ENCODE measurements around the gene RAB11B.

RAB11B gene

DNA sequence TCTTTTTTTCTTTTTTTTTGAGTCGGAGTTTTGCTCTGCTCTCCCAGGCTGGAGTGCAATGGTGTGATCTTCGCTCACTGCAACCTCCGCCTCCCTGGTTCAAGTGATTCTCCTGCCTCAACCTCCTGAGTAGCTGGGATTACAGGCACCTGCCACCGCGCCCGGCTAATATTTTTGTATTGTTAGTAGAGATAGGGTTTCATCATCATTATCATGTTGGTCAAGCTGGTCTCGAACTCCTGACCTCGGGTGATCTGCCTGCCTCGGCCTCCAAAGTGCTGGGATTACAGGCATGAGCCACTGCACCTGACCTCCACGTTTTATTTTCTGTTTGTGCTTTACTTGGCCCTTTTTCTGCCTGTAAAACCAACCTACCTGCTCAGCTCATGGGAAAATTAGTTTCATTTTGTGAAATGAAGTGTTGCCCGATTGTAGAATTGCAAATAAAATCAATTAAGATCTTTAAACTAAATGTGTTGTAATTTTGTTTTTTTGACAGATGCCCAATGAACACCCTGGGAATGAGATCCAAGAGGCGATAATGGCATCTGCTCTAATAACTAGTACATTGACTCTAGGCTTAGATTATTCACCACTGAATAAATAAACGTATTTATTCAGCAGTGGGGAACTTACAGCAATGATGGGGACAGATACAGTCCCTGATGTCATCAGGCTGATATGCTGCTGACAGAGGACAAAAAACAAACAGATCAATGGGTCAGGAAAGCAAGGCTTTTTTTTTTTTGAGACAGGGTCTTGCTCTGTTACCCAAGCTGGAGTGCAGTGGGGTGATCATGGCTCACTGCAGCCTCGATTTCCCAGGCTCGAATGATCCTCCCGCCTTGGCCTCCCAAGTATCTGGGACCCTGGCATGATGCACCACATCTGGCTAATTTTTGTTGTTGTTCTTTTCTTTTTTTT lies 2.2 kb upstream of the RAB11B start:
- H3K4me1 ChIP-seq (ENCODE audit: control extremely low read depth in 1 of 4, control insufficient read depth in 4 of 4, insufficient read depth in 4 of 4, low read length in 3 of 4), result peaks cover 0 to 21% (median 16%) of the 10 kb centered on the region in 4 experiments
- ChIA-PET CTCF (no interaction called here), POLR2A (interaction anchor here (0.7 kb wide), 1 partner anchor 92 kb away, joined by 5 read pairs; no protein-coding TSS in a partner anchor)
- 100% methylated on average over 10 of the region's 16 CpGs for WGBS (ENCODE audit: insufficient coverage)
- H3K36me3 ChIP-seq (ENCODE audit: control insufficient read depth in 4 of 4, insufficient read depth in 4 of 4, low read length in 3 of 4), result peaks cover 0 to 5% (median 0%) of the 10 kb centered on the region in 4 experiments
- no peaks in the 10 kb centered on the region for H3K27me3 ChIP-seq (replicated peaks in 2 of 5; ENCODE audit: control insufficient read depth in 4 of 5, insufficient read depth in 5 of 5, low read length in 4 of 5)
- H3K27ac ChIP-seq (ENCODE audit: insufficient read depth in 1 of 2, low read depth in 1 of 2, low read length in 2 of 2, poor library complexity in 1 of 2, severe bottlenecking in 2 of 2), result no peak overlapping the region
- H3K9me3 ChIP-seq (ENCODE audit: control extremely low read depth in 1 of 5, control insufficient read depth in 4 of 5, insufficient read depth in 2 of 5, low read depth in 1 of 5, low read length in 4 of 5), result peaks cover 0 to 6% (median 0%) of the 10 kb centered on the region in 5 experiments
- no peak overlapping the region for H3K4me3 ChIP-seq (ENCODE audit: control insufficient read depth in 1 of 7, extremely low read depth in 1 of 7, insufficient read depth in 4 of 7, low read depth in 2 of 7, low read length in 6 of 7)
- DNase-seq, result no peak

- no peak overlapping the region for H3K27ac ChIP-seq (ENCODE audit: insufficient read depth in 1 of 2, low read depth in 1 of 2, low read length in 2 of 2, poor library complexity in 1 of 2, severe bottlenecking in 2 of 2)
- H3K4me3 ChIP-seq (ENCODE audit: control insufficient read depth in 1 of 7, extremely low read depth in 1 of 7, insufficient read depth in 4 of 7, low read depth in 2 of 7, low read length in 6 of 7), result no peak overlapping the region
- WGBS (ENCODE audit: insufficient coverage), result no CpG with 5 or more reads among the region's 2 CpGs
- peaks cover 0 to 21% (median 16%) of the 10 kb centered on the region in 4 experiments for H3K4me1 ChIP-seq (ENCODE audit: control extremely low read depth in 1 of 4, control insufficient read depth in 4 of 4, insufficient read depth in 4 of 4, low read length in 3 of 4)
- peaks cover 0 to 6% (median 0%) of the 10 kb centered on the region in 5 experiments for H3K9me3 ChIP-seq (ENCODE audit: control extremely low read depth in 1 of 5, control insufficient read depth in 4 of 5, insufficient read depth in 2 of 5, low read depth in 1 of 5, low read length in 4 of 5)
- no peak for DNase-seq
- ChIA-PET CTCF (interaction anchor here (0.7 kb wide), 1 partner anchor 51 kb away, joined by 3 read pairs; no protein-coding TSS in a partner anchor), POLR2A (no interaction called here)
- H3K36me3 ChIP-seq (ENCODE audit: control insufficient read depth in 4 of 4, insufficient read depth in 4 of 4, low read length in 3 of 4), result peaks cover 0 to 5% (median 0%) of the 10 kb centered on the region in 4 experiments
- H3K27me3 ChIP-seq (replicated peaks in 2 of 5; ENCODE audit: control insufficient read depth in 4 of 5, insufficient read depth in 5 of 5, low read length in 4 of 5), result no peaks in the 10 kb centered on the region
These were observed 1.6 kb upstream of the RAB11B start for GRCh38 chr19:8388612-8388958.

GRCh38 chr19:8390617-8390981 lies 439 bp downstream of the RAB11B start:
- Histone ChIP-seq H3K36me3 (ENCODE audit: control insufficient read depth in 4 of 4, insufficient read depth in 4 of 4, low read length in 3 of 4) (peaks cover 0 to 5% (median 2%) of the 10 kb centered on the region in 4 experiments), H3K27me3 (replicated peaks in 2 of 5; ENCODE audit: control insufficient read depth in 4 of 5, insufficient read depth in 5 of 5, low read length in 4 of 5) (no peaks in the 10 kb centered on the region), H3K4me1 (ENCODE audit: control extremely low read depth in 1 of 4, control insufficient read depth in 4 of 4, insufficient read depth in 4 of 4, low read length in 3 of 4) (peaks cover 0 to 28% (median 17%) of the 10 kb centered on the region in 4 experiments), H3K9me3 (ENCODE audit: control extremely low read depth in 1 of 5, control insufficient read depth in 4 of 5, insufficient read depth in 2 of 5, low read depth in 1 of 5, low read length in 4 of 5) (peaks cover 0 to 6% (median 0%) of the 10 kb centered on the region in 5 experiments), H3K4me3 (ENCODE audit: control insufficient read depth in 1 of 7, extremely low read depth in 1 of 7, insufficient read depth in 4 of 7, low read depth in 2 of 7, low read length in 6 of 7) (peak overlapping the region; percentile 82 to 100 (median 92)), H3K27ac (ENCODE audit: insufficient read depth in 1 of 2, low read depth in 1 of 2, low read length in 2 of 2, poor library complexity in 1 of 2, severe bottlenecking in 2 of 2) (peak overlapping the region; percentile 92 to 94)
- WGBS (ENCODE audit: insufficient coverage), result 0% methylated on average over 14 of the region's 28 CpGs
- peak; percentile 87 to 91 (median 91) for DNase-seq
- POLR2A ChIA-PET, result interaction anchor here (0.6 to 1.0 kb wide), 3 partner anchors 23 to 65 kb away, joined by 4 read pairs; partner anchors contain the start of gene MARCHF2
- CTCF ChIA-PET, result interaction anchor here (1.0 to 5.1 kb wide), 2 partner anchors 33 to 36 kb away, joined by 3 to 29 read pairs; no protein-coding TSS in a partner anchor

DNA sequence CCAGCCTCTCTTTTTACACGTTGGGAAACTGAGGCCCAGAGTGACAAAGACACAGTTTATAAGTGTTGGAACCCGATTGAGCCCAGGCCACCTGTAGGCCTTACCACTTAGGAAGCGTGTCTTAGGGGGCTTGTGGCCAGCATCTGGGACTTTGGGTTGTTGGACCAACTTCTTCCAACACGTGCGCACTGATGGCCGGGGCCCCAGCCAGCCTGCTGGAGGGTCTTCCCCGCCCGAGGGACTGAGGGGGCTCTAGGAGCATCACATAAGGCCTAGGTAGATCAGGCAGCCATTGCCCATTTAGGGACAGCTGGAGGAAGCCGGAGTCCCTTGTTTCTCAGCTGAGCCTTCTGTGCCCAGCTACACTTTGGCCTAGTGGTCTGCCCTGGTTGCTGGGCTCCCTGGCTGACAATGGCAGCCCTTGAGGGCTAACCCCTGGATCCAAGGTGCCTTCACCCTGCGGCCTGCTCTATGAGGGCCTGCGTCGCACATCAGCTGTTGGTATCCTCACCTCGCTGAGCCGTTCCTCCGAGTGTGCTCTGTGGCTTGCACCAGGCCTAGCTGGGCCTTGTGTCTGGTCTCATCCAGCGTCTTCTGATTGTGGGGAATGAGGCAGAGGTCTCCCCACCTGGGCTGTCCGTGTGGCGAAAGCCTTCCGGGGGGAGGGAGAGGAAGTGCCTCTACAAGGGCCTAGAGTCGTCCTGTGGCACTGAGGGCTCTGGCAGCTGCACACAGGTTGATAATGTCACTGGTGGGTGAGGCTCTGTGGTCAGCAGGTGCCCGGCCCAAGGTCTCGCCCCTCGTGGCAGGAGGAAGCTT lies 1.2 kb downstream of the RAB11B start:
- 77% methylated on average over 17 of the region's 23 CpGs for WGBS (ENCODE audit: insufficient coverage)
- no peak for DNase-seq
- H3K27me3 ChIP-seq (replicated peaks in 2 of 5; ENCODE audit: control insufficient read depth in 4 of 5, insufficient read depth in 5 of 5, low read length in 4 of 5), result no peaks in the 10 kb centered on the region
- H3K4me3 ChIP-seq (ENCODE audit: control insufficient read depth in 1 of 7, extremely low read depth in 1 of 7, insufficient read depth in 4 of 7, low read depth in 2 of 7, low read length in 6 of 7), result peak overlapping the region in 3 of 7 experiments; percentile 30 to 88 (median 46)
- H3K4me1 ChIP-seq (ENCODE audit: control extremely low read depth in 1 of 4, control insufficient read depth in 4 of 4, insufficient read depth in 4 of 4, low read length in 3 of 4), result peaks cover 0 to 28% (median 19%) of the 10 kb centered on the region in 4 experiments
- peaks cover 0 to 5% (median 2%) of the 10 kb centered on the region in 4 experiments for H3K36me3 ChIP-seq (ENCODE audit: control insufficient read depth in 4 of 4, insufficient read depth in 4 of 4, low read length in 3 of 4)
- H3K27ac ChIP-seq (ENCODE audit: insufficient read depth in 1 of 2, low read depth in 1 of 2, low read length in 2 of 2, poor library complexity in 1 of 2, severe bottlenecking in 2 of 2), result peak overlapping the region in 1 of 2 experiments; percentile 94
- ChIA-PET CTCF (interaction anchor here (1.3 to 5.1 kb wide), 2 partner anchors 22 to 37 kb away, joined by 4 to 29 read pairs; partner anchors contain the start of gene MARCHF2), POLR2A (interaction anchor here (0.8 kb wide), 1 partner anchor 22 kb away, joined by 4 read pairs; the partner anchor contains the start of gene MARCHF2)
- H3K9me3 ChIP-seq (ENCODE audit: control extremely low read depth in 1 of 5, control insufficient read depth in 4 of 5, insufficient read depth in 2 of 5, low read depth in 1 of 5, low read length in 4 of 5), result peaks cover 0 to 6% (median 0%) of the 10 kb centered on the region in 5 experiments

DNA sequence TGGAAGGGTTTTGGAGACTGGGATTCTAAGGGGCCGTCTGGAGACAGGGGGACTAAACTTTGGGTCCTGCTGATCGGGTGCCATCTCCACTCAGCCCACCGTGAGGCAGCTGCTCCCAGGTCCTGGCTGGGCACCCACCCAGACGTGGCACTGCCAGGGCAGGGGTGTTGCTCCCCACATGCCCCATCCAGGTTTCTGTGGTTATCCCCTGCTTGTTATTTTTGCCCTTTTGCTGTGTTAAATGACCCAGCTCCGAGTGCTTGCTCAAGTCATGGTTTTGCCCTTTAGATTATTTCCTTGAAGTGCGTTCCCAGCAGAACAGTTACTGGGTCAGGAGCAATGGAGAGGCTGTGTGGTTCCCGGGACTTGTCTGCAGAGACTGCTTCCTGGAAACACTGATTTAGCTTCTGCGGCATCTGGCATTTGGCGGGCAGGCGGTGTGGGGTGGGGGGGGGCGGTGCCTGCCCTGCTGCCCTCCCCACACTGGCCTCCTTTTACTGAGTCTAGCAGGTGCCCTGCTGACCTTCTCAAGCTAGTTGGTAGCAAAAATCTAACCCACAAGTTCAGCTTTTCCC lies 1.9 kb downstream of the RAB11B start:
- peaks cover 0 to 30% (median 23%) of the 10 kb centered on the region in 4 experiments for H3K4me1 ChIP-seq (ENCODE audit: control extremely low read depth in 1 of 4, control insufficient read depth in 4 of 4, insufficient read depth in 4 of 4, low read length in 3 of 4)
- CTCF ChIA-PET, result interaction anchor here (0.7 to 5.1 kb wide), 3 partner anchors 21 to 38 kb away, joined by 3 to 29 read pairs (median 4); partner anchors contain the start of gene MARCHF2
- peak overlapping the region in 1 of 7 experiments; percentile 4 for H3K4me3 ChIP-seq (ENCODE audit: control insufficient read depth in 1 of 7, extremely low read depth in 1 of 7, insufficient read depth in 4 of 7, low read depth in 2 of 7, low read length in 6 of 7)
- H3K27me3 ChIP-seq (replicated peaks in 2 of 5; ENCODE audit: control insufficient read depth in 4 of 5, insufficient read depth in 5 of 5, low read length in 4 of 5), result no peaks in the 10 kb centered on the region
- DNase-seq, result no peak
- peaks cover 0 to 3% (median 2%) of the 10 kb centered on the region in 4 experiments for H3K36me3 ChIP-seq (ENCODE audit: control insufficient read depth in 4 of 4, insufficient read depth in 4 of 4, low read length in 3 of 4)
- H3K27ac ChIP-seq (ENCODE audit: insufficient read depth in 1 of 2, low read depth in 1 of 2, low read length in 2 of 2, poor library complexity in 1 of 2, severe bottlenecking in 2 of 2), result no peak overlapping the region
- peaks cover 0 to under 1% (median 0%) of the 10 kb centered on the region in 5 experiments for H3K9me3 ChIP-seq (ENCODE audit: control extremely low read depth in 1 of 5, control insufficient read depth in 4 of 5, insufficient read depth in 2 of 5, low read depth in 1 of 5, low read length in 4 of 5)
- 55% methylated on average over 7 of the region's 11 CpGs for WGBS (ENCODE audit: insufficient coverage)
- POLR2A ChIA-PET, result no interaction called here

DNA sequence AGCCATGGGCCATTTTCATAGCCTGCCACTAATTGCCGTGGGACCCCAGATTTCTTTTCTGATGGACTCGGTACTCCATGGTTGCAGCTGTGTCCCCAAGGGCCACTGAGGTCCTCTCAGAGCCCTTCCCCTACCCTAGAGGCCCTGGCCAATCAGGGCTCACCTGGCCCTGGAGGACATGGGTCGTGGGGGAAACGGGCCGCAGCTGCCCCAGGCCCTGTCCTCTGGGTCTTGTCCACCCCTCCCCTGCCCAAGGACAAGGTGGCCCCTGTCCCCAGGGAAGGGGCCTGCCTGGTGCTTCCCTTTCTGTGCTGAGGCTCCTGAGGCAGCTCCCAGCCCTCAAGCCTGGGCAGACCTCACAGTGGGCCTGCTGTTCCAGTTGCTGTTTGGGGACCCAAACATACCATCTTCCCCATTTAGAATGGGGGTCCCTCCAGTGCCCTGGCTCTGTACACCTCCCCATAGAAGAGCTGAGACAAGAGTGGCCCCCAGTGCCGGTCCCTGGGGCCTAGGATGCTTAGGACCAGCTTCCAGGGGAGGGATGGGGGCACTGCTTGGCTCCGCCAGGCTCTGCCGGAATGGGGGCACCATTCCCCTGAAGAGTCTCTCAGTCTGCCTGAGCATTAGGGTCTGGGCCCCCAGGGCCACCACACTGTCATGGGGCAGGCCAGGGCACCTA lies 3.2 kb downstream of the RAB11B start:
- WGBS (ENCODE audit: insufficient coverage), result 89% methylated on average over 7 of the region's 8 CpGs
- no peaks in the 10 kb centered on the region for H3K9me3 ChIP-seq (ENCODE audit: control extremely low read depth in 1 of 5, control insufficient read depth in 4 of 5, insufficient read depth in 2 of 5, low read depth in 1 of 5, low read length in 4 of 5)
- no peak overlapping the region for H3K27ac ChIP-seq (ENCODE audit: insufficient read depth in 1 of 2, low read depth in 1 of 2, low read length in 2 of 2, poor library complexity in 1 of 2, severe bottlenecking in 2 of 2)
- H3K4me1 ChIP-seq (ENCODE audit: control extremely low read depth in 1 of 4, control insufficient read depth in 4 of 4, insufficient read depth in 4 of 4, low read length in 3 of 4), result peaks cover 0 to 31% (median 25%) of the 10 kb centered on the region in 4 experiments
- H3K4me3 ChIP-seq (ENCODE audit: control insufficient read depth in 1 of 7, extremely low read depth in 1 of 7, insufficient read depth in 4 of 7, low read depth in 2 of 7, low read length in 6 of 7), result no peak overlapping the region
- CTCF ChIA-PET, result interaction anchor here (5.1 kb wide), 1 partner anchor 39 kb away, joined by 29 read pairs; no protein-coding TSS in a partner anchor
- POLR2A ChIA-PET, result no interaction called here
- DNase-seq, result no peak
- peaks cover 0 to 6% (median 3%) of the 10 kb centered on the region in 4 experiments for H3K36me3 ChIP-seq (ENCODE audit: control insufficient read depth in 4 of 4, insufficient read depth in 4 of 4, low read length in 3 of 4)
- H3K27me3 ChIP-seq (replicated peaks in 2 of 5; ENCODE audit: control insufficient read depth in 4 of 5, insufficient read depth in 5 of 5, low read length in 4 of 5), result no peaks in the 10 kb centered on the region

Measured in common myeloid progenitor, CD34-positive (primary cell).